ENCODE results near the gene ECE2. TPM values are rescaled to one million over a fixed set of nuclear protein-coding genes. Genes with fewer than 3 reads are reported as not detected.

The ECE2 gene
- polyA plus RNA-seq, 2 of the 4 experiments (the other 2 are of a cell fraction), result not detected

DNA sequence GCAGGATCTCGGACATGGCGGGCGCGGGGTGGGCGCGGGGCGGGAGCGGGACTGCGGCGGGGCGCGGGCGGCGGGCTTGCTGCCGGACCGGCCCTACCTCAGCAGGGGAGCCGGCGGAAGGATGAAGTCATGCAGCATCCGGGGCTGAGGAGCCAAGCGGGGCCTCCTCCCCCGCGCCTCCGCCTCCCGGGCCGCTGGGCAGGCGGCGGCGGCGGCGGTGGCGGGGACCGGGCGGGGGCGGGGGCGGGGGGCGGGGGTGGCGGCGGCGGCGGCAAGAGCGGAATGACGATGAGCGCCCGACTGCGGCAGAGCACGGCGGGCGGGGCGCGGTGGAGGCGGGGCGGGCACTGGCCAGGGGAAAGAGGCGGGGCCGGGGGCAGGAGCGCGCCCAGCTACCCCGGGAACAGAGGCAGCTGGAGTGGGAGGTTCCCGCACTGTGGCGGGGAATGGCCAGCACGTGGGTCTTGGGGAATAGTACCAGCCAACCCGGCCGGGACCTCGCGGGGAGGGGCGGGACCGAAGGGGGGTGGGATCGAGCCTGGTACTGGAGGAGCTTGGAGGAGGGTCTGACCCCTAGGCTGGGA is 14.5 kb upstream of the ECE2 start, which contains the start of gene CAMK2N2:
Gene CAMK2N2 (minus strand): TSS at position 284 of the 584 bp plus-strand sequence. CDS start 268 bp downstream, at position 16.
- POLR2A ChIA-PET, result no interaction called here
- CTCF ChIA-PET, result interaction anchor here (0.9 to 5.5 kb wide), 3 partner anchors 11 to 28 kb away, joined by 3 to 27 read pairs (median 3); partner anchors contain the start of gene EEF1AKMT4
- H3K4me1 ChIP-seq, result peaks cover 13% of the 10 kb centered on the region; the same call in 1 of the 3 replicates
- DNase-seq (ENCODE audit: low read depth in 1 of 2, low spot score in 1 of 2) (peak; percentile 68 to 83), FAIRE-seq (no peak), ATAC-seq (peak; percentile 74 to 86)
- no CpG with 5 or more reads among the region's 67 CpGs for WGBS (ENCODE audit: missing lambda C conversion rate)
- peak within 1 kb of the TSS; percentile 51 to 80; a peak in 4 of 6 replicates for H3K27ac ChIP-seq
- H3K9me3 ChIP-seq, result no peaks in the 10 kb centered on the region
- peak within 1 kb of the TSS; percentile 53 for H3K4me3 ChIP-seq
- H3K4me2 ChIP-seq, result peak within 1 kb of the TSS; percentile 99
- no peak for TF ChIP-seq RAD21 (conservative IDR thresholded peaks at IDR 0.05 in 1 of 2, IDR thresholded peaks at IDR 0.05 in 1 of 2)
- TF ChIP-seq, protein P1, sequence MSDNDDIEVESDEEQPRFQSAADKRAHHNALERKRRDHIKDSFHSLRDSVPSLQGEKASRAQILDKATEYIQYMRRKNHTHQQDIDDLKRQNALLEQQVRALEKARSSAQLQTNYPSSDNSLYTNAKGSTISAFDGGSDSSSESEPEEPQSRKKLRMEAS (IDR thresholded peaks at IDR 0.05), result peak; percentile 32; the same call in 1 of the 2 replicates

DNA sequence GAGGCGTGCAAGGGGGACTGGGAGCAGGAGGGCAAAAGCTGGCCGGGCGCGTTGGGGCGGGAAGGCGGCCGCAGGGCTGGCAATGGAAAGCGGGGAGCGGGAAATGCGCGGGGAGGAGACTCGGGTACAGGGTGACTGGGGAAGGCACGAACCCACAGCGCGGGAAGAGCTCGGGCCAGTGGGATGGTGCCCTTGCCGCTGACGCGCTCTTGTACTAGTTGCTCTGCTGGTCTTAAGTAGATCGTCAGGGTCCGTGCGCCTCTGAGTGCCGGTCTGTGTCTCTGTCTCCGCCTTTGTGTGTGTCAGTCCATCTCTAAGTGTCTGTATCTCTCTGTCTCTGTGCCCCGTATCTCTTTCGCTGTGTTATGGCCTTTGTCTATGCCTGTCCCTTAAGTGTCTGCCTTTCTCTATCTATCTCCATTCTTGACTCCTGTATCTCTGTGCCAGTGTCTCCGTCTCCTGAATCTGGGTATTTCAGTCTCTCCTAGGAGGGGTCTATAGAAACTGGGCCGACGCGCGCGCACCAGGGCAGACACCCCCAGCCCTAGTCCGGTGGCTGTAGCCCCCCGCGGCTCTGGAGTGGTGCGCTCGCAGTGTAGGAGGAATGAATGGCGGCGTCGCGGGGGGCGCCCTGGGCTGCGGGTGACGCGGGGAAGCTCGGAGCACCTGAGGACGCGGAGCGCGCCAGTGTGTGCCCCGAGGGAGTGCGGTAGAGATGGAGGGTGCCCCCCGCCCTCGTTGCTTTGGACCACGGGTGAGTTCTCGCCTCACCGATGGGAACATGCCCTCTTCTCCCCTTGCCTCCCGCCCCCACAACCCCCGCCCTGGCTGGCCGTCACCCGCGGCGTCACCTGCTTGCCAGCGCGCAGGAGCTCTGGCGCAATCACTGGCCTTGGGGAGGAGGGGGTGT is 13.7 kb upstream of the ECE2 start:
- ATAC-seq, result peak; percentile 35 to 77; a peak in 5 of 6 replicates
- no peak for FAIRE-seq
- CTCF ChIA-PET, result interaction anchor here (0.9 to 5.5 kb wide), 3 partner anchors 12 to 27 kb away, joined by 3 to 27 read pairs (median 3); partner anchors contain the start of gene EEF1AKMT4

DNA sequence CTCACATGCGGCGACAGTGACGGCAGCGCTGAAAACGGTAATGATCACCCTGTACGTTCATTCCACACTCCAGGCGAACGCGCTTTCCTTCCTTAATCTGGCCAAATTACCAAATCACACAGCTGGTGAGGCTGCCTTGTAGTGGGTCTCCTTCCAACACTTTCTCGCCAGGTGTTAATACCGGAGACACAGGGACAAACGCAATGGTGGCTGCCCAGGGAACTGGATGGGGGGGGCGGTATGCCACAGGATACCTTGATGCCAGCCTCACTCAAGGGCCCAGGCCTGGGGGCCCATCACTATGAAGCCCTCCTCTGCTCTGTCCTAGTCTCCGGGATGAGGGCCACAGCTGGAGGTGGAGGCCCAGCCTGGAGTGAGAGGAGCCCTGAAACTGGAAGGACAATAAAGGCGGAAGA is 13.1 kb upstream of the ECE2 start:
- ChIA-PET POLR2A (interaction anchor here (0.7 kb wide), 1 partner anchor 1233 kb away, joined by 8 read pairs; no protein-coding TSS in a partner anchor), CTCF (interaction anchor here (5.5 kb wide), 1 partner anchor 13 kb away, joined by 27 read pairs; the partner anchor contains the start of gene EEF1AKMT4)
- TF ChIP-seq, protein P2, sequence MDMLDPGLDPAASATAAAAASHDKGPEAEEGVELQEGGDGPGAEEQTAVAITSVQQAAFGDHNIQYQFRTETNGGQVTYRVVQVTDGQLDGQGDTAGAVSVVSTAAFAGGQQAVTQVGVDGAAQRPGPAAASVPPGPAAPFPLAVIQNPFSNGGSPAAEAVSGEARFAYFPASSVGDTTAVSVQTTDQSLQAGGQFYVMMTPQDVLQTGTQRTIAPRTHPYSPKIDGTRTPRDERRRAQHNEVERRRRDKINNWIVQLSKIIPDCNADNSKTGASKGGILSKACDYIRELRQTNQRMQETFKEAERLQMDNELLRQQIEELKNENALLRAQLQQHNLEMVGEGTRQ (IDR thresholded peaks at IDR 0.05), result no peak
- no peak for TF ChIP-seq NR3C1 (IDR thresholded peaks at IDR 0.05)
- TF ChIP-seq, protein P3, sequence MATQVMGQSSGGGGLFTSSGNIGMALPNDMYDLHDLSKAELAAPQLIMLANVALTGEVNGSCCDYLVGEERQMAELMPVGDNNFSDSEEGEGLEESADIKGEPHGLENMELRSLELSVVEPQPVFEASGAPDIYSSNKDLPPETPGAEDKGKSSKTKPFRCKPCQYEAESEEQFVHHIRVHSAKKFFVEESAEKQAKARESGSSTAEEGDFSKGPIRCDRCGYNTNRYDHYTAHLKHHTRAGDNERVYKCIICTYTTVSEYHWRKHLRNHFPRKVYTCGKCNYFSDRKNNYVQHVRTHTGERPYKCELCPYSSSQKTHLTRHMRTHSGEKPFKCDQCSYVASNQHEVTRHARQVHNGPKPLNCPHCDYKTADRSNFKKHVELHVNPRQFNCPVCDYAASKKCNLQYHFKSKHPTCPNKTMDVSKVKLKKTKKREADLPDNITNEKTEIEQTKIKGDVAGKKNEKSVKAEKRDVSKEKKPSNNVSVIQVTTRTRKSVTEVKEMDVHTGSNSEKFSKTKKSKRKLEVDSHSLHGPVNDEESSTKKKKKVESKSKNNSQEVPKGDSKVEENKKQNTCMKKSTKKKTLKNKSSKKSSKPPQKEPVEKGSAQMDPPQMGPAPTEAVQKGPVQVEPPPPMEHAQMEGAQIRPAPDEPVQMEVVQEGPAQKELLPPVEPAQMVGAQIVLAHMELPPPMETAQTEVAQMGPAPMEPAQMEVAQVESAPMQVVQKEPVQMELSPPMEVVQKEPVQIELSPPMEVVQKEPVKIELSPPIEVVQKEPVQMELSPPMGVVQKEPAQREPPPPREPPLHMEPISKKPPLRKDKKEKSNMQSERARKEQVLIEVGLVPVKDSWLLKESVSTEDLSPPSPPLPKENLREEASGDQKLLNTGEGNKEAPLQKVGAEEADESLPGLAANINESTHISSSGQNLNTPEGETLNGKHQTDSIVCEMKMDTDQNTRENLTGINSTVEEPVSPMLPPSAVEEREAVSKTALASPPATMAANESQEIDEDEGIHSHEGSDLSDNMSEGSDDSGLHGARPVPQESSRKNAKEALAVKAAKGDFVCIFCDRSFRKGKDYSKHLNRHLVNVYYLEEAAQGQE (IDR thresholded peaks at IDR 0.05), result no peak
- TF ChIP-seq JUN (IDR thresholded peaks at IDR 0.05), result no peak
- TF ChIP-seq ESRRA (IDR thresholded peaks at IDR 0.05; ENCODE audit: borderline replicate concordance, low read length), result no peak
- TF ChIP-seq, protein P4, sequence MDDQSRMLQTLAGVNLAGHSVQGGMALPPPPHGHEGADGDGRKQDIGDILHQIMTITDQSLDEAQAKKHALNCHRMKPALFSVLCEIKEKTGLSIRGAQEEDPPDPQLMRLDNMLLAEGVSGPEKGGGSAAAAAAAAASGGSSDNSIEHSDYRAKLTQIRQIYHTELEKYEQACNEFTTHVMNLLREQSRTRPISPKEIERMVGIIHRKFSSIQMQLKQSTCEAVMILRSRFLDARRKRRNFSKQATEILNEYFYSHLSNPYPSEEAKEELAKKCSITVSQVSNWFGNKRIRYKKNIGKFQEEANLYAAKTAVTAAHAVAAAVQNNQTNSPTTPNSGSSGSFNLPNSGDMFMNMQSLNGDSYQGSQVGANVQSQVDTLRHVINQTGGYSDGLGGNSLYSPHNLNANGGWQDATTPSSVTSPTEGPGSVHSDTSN (IDR thresholded peaks at IDR 0.05), result no peak
- TF ChIP-seq ZC3H11A (IDR thresholded peaks at IDR 0.05), result no peak
- TF ChIP-seq SMC3 (IDR thresholded peaks at IDR 0.05), result no peak
- TF ChIP-seq POLR2AphosphoS2 (conservative IDR thresholded peaks at IDR 0.05; ENCODE audit: low read length), result no peak
- no peak for TF ChIP-seq HDAC2 (IDR thresholded peaks at IDR 0.05)
- TF ChIP-seq, protein P1 (IDR thresholded peaks at IDR 0.05), result no peak
- TF ChIP-seq NPAS2 (CRISPR knock-in tag; IDR thresholded peaks at IDR 0.05; ENCODE audit: borderline replicate concordance), result no peak
- TF ChIP-seq, protein P5, sequence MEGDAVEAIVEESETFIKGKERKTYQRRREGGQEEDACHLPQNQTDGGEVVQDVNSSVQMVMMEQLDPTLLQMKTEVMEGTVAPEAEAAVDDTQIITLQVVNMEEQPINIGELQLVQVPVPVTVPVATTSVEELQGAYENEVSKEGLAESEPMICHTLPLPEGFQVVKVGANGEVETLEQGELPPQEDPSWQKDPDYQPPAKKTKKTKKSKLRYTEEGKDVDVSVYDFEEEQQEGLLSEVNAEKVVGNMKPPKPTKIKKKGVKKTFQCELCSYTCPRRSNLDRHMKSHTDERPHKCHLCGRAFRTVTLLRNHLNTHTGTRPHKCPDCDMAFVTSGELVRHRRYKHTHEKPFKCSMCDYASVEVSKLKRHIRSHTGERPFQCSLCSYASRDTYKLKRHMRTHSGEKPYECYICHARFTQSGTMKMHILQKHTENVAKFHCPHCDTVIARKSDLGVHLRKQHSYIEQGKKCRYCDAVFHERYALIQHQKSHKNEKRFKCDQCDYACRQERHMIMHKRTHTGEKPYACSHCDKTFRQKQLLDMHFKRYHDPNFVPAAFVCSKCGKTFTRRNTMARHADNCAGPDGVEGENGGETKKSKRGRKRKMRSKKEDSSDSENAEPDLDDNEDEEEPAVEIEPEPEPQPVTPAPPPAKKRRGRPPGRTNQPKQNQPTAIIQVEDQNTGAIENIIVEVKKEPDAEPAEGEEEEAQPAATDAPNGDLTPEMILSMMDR (IDR thresholded peaks at IDR 0.05), result no peak
- no peak for TF ChIP-seq MAZ (IDR thresholded peaks at IDR 0.05; ENCODE audit: borderline replicate concordance, low read depth, low read length)
- TF ChIP-seq NFE2L2 (conservative IDR thresholded peaks at IDR 0.05; ENCODE audit: low read length), result no peak

More for the DNA sequence above, 13.7 kb upstream of the ECE2 start:
- peak in 1 of 2 experiments; percentile 49 for DNase-seq (ENCODE audit: low read depth in 1 of 2, low spot score in 1 of 2)
- Histone ChIP-seq H3K27ac (peak overlapping the region; percentile 51 to 80; a peak in 4 of 6 replicates), H3K4me3 (peak overlapping the region; percentile 53), H3K4me1 (peaks cover 13% of the 10 kb centered on the region; the same call in 1 of the 3 replicates), H3K9me3 (no peaks in the 10 kb centered on the region), H3K4me2 (peak overlapping the region; percentile 99)
- TF ChIP-seq, protein P1 (IDR thresholded peaks at IDR 0.05), result 0 out of 2 replicates have a peak, but pooled peaks have one; percentile 3
- TF ChIP-seq, protein P6, sequence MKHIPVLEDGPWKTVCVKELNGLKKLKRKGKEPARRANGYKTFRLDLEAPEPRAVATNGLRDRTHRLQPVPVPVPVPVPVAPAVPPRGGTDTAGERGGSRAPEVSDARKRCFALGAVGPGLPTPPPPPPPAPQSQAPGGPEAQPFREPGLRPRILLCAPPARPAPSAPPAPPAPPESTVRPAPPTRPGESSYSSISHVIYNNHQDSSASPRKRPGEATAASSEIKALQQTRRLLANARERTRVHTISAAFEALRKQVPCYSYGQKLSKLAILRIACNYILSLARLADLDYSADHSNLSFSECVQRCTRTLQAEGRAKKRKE (CRISPR knock-in tag; IDR thresholded peaks at IDR 0.05; ENCODE audit: low read depth), result no peak
- no peak for TF ChIP-seq TFCP2L1 (CRISPR knock-in tag; IDR thresholded peaks at IDR 0.05)
- POLR2A ChIA-PET, result no interaction called here
- 6% methylated on average over 26 of the region's 66 CpGs for WGBS (ENCODE audit: missing lambda C conversion rate)

More for the DNA sequence above, 13.1 kb upstream of the ECE2 start:
- ATAC-seq, result no peak
- H3K9me3 ChIP-seq, result no peaks in the 10 kb centered on the region
- H3K27ac ChIP-seq, result no peak overlapping the region
- FAIRE-seq, result no peak
- peaks cover 13% of the 10 kb centered on the region; the same call in 1 of the 3 replicates for H3K4me1 ChIP-seq
- no peak overlapping the region for H3K4me3 ChIP-seq
- peak overlapping the region; percentile 99; the same call in 1 of the 3 replicates for H3K4me2 ChIP-seq
- 77% methylated on average over 11 of the region's 15 CpGs for WGBS (ENCODE audit: missing lambda C conversion rate)
- DNase-seq (ENCODE audit: low read depth in 1 of 2, low spot score in 1 of 2), result no peak

Measured in A549 (cell line).